SKM-1 treated with dmso at 0.1 percent for 144 hours (cell line): ENCODE results near the gene GTSE1.

Experiments
- DNase-seq: peaks from one replicate; lab custom pipeline; 2025; ENCODE audit not compliant: unreplicated experiment; lab: John Stamatoyannopoulos, UW

GTSE1 gene

DNA sequence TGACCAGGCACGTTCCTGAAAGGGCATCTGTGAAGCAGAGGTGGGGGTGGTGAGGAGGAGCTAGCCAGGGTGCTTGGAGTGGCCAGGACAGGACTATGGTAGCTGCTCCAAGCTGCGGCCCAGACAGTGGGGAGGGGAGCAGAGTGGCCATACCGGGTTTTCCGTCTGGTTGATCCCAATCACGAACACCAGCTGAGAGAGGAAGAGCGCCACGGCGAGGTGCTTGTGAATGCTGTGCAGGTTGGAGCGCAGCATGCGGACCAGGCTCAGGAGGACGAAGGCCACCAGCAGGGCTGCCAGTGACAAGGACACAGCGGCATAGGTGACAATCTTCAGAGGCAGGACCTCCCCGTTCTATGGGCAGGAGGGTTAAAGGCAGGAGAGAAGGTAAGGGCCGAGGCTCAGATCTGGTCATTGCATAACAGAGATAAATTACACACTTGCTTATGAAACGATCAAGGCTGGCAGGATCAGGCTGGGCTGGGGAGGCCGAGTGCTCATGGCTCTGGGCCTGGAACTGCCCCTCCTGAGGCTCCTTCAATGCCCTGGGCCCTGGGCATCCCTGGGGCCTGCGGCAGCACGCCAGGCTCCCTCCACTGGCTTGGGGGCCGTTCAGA is 80.3 kb downstream of the GTSE1 start:
- no peak for DNase-seq

DNA sequence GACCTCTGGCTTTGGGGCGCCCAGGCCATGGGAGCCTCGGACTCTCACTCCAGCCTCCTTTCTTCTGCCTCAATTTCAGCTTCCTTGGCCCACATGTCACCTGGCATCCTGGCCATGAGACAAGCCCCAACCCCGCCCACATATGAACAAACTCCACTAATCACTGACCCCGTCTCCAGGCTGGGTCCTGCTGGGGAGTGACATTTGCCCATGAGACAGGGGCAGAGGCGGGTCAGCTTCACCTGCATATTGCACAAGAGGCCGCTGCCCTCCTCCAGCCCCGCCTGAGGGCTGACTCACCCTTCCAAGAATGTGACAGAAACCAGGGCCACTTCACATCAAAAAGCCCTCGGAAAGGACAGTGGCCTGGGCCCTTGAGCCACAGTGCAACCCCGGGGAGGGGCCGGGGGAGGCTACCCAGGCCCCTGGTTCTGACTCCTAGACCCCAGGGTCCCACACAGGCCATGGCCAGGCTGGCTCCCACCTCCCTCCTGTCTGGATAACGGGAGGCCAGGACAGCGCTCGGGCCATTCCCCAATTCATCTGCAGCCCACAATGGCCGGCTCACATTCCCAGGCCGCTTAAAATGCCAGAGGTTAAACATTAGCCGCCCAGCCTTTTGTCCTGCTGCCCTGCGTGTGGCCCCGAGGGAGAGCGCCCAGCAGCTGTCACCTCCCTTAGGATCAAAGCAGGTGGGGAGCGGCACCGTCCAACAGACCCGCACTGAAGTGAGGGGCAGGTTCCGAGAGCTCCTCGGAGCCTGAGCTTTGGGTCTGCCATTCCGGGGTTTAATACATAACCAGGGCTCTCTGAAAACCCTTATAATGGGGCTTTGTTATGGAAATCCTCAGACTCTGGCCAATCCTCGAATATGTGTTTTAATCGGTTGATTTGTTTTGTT is 81.1 kb downstream of the GTSE1 start:
- no peak for DNase-seq

DNA sequence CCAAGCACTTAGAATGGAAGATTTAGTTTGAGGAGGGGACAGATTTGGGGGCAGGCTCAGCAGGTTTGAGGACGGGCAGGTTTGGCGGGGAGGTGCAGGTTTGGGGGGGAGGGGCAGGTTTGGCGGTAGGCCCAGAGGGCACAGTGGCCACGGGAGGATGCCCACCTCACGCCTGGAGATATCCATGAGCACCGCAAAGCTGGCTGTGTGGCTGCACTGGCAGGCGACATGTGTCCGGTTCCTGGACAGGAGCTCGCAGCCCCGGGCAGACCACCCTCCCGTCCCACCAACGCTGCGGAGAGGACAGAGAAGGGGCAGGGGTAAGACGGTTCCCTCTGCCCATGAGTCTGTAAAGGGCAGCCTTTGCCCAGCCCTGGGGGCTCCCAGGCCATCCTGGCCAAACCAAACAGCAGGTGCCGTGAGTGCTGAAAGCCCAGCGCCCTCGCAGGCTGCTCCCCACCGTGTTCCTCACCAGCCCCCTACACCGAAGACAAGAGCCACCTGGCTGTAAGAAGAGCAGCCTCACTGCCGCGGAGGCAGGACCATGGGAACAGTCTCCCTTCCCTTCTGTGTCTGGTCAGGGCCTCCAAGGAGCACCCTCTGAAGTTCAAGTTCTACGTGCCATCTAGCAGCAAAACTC is 81.9 kb downstream of the GTSE1 start:
- no peak for DNase-seq

DNA sequence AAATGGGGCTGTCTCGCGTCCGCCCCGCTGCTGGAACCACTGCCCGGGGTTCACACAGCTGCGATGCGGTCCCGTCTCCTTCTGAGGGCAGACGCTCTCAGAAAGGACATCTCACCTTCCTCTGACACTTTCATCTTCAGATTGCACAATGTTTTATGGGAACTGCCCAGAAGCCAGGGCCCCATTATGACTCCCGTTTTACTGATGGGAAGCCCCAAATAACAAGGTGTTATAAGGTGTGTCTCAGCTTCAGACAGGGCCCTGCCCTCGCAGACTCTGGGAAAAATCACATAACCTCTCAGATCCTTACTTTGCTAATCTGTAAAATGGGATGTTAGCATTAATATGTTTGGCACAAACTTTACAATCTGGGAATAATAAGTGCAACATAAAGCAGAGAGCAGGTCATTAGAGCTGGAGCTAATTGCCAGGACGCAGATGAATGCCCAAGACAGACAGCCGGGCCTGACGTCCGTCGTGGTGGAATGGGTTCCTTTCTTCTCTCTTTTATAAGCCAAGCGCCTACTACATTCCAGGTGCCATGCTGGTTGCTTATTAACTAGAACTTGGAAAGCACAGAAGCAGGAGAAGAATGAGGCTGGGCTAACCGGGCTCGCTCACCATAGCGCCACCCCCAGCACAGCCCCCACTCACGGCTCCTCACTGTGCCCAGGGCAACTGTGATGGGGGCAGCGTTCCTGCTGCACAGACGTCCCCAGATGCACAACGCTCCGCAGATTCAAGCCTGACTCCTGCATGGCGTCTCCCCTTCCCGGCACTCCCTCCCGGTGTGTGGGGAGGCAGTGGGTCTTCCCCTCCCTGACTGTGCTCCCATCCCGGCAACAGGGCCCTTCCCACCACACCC is 82.6 kb downstream of the GTSE1 start:
- DNase-seq: no peak

DNA sequence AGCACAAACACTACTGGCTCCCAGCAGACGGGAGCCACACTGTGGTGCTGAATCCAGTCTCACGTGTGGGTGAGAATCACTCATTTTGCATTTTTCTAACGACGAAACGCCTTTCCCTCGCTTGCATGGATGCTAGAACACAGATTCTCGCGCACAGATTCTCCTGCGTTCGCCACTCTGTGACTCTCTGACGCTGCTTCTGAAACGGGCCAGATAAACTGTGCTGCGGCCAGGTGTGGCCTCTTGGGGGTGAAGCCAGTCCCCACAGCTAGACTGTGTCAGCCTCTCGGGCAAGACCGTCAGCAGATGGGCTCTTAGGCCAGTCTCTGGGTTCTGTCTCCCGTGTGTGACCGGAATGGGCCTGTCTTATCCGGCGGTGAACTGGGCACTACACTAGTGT is 83.4 kb downstream of the GTSE1 start:
- no peak for DNase-seq
